HuH-7.5 (cell line): ENCODE results near the gene RUNX3.
"Not testable (repeated sequence)": the region's sequence is repeated elsewhere in the genome, so short reads cannot be mapped to it uniquely, and the experiment has no call there.

ENCODE experiments used
- DNase-seq: peaks from one replicate; pipeline ENCODE4 v3.0.0; 2011; ENCODE audit warnings: low spot score

The RUNX3 gene

DNA sequence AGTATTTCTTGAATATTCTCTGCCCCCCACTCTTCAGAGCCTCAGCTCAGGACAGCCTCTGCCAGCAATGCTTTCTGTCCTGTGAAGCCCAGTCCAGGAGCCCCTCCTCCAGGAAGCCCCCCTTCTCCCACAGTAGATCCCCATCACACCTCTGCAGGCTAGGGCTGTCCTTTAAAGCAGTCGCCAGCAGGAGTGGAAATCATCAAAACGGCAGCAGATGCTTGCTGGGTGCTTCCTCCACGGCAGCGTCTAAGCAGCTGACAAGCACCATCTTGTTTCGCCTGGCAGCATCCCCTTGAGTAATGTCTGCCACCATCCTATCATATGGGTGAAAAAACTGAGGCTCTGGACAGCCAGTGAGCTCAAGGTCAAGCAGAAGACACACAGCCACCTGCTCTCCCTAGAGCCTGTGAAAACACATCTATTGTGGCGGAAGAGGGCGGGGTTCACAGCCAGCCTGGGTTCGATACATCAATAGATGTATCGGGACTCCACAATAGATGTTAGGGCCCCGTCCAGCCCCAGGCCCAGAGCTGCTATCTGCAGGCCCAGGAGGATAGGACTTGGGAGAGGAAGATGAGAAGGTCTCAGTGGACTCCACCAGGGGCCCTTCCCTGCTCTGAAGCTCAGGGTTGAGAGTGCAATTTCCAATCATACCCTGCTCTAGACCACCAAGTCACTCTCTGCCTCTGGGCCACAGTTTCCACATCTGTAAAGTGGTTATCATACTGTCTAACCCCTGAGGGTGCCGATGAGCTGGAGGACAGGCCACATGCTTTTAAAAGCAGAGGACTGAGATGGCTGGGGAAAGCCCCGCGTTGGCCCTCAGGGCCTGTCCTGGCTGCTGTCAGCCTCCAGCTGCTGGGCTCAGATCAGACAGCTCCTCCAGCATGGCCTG, 17.5 kb downstream of the RUNX3 start:
- no peak for DNase-seq

GRCh38 chr1:24911651-24912155, 18.4 kb downstream of the RUNX3 start:
- DNase-seq: no peak

DNA sequence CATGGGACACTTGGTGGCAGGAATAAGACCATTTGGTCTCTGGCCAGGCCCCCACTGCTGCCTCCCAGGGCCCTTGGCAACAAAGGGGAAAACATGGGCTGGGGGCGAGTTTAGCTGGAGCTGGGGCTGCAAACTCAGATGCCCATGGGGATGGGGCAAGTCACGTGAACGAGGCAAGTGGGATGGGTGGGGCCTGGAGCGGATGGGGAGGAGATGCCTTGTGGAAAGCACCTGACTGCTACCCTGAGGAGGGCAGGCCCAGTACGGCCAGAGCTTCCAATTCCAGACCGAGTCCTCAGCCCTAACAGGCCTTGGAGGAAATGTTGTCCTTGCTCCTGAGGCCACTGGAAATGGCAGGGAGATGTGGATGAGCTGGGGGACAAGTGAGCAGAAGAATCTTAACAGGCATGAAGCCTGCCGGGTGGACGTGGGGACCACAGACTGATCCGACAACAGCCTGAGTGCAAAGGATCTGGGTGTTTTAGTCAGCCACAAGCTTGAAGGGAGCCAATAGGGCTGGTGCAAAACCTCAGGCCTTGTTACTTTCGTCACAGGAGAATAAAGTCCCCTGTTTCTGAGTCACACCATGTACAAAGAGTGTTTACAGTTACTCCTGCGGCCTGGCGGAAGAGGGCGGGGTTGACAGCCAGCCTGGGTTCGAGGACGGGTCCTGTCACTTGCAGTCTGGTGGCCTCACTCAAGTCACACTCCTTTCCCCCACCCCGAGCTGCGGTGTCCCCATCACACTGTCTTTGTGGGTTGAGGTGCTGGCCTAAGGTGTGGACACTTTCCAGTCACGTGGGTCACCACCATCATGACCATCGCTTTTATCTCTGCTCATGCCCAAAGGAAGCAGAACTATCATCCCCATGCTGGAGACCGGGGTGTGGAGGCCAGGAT, 19.1 kb downstream of the RUNX3 start:
- no peak for DNase-seq

DNA sequence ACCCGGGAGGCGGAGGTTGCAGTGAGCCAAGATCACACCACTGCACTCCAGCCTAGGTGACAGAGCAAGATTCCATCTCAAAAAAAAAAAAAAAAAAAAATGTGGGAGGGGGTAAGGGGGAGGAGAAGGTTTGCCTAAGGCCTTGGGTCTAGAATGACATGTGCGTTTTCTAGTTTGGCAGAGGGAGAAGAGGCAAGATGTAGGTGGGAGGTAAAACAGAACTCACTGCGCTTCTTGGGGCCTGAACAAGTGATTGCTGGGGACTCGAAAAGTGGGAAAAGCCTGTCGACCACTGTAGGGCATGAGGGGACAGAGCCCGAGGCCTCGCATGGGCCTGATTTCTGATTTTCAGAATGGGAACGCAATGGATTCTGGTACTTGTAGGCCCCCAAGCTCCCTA, 19.9 kb downstream of the RUNX3 start:
- no peak for DNase-seq

DNA sequence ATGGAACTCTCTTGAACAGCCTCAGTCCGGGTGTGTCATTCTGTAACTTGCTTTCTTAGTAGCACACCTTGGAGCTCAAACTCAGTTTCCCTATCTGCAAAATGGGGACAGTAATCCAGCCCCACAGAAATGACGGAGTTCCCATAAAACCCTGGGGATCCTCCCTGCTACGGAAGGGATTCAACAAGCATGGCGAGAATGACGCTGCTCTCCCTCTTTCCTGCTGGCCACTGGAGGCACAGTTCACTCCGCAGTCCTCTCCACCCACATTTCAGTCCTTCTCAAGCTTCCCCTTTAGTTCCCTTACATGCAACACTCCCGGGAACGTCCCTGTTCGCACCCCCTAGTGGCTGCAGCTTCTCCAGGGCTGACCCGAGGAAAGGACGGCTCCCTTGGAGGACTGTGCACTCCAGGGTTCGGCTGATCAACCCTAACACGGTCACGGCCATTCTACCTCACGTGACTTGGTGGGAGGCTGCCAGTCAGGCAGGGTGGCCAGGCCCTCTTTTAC, 20.6 kb downstream of the RUNX3 start:
- DNase-seq: peak; percentile 92

DNA sequence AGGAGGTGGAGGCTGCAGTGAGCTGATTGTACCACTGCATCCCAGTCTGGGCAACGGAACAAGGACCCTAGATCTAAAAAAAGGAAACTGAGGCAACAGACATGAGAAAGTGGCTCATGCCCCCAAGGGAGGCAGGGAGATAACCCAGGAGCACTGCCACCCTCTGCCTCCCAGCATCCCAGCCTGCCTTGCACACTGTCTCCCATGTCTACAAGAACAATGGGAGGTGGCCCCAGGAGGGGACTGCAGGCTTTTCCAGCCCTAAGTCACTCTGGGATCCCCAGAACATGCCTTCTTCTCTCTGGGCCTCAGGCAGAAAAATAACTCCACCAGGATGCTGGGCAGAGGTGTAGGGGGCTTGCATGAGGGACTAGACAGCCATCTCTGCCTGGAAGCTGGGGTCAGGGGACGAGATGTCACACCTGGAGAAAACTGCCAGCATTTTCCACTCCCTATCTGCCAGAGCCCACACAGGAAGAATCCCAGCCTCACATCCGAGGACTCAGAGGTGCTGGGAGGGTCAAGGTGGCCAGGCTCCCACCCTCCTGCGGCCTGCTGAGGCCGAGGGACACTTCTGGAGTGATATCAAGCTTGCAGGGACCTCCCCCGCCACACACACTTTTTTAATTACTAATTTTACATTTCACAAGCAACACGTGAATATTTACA, 21.4 kb downstream of the RUNX3 start:
- no peak for DNase-seq

DNA sequence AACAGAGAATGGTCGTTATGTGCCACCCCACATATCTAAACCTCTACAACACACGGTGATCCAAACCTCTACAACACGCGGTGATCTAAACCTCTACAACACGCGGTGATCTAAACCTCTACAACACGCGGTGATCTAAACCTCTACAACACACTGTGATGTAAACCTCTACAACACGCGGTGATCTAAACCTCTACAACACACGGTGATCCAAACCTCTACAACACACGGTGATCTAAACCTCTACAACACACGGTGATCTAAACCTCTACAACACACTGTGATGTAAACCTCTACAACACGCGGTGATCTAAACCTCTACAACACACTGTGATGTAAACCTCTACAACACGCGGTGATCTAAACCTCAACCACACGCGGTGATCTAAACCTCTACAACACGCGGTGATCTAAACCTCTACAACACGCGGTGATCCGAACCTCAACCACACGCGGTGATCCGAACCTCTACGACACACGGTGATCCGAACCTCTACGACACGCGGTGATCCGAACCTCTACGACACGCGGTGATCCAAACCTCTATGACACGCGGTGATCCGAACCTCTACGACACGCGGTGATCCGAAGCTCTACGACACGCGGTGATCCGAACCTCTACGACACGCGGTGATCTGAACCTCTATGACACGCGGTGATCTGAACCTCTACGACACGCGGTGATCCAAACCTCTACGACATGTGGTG, 22.3 kb downstream of the RUNX3 start:
- not testable (repeated sequence) for DNase-seq

DNA sequence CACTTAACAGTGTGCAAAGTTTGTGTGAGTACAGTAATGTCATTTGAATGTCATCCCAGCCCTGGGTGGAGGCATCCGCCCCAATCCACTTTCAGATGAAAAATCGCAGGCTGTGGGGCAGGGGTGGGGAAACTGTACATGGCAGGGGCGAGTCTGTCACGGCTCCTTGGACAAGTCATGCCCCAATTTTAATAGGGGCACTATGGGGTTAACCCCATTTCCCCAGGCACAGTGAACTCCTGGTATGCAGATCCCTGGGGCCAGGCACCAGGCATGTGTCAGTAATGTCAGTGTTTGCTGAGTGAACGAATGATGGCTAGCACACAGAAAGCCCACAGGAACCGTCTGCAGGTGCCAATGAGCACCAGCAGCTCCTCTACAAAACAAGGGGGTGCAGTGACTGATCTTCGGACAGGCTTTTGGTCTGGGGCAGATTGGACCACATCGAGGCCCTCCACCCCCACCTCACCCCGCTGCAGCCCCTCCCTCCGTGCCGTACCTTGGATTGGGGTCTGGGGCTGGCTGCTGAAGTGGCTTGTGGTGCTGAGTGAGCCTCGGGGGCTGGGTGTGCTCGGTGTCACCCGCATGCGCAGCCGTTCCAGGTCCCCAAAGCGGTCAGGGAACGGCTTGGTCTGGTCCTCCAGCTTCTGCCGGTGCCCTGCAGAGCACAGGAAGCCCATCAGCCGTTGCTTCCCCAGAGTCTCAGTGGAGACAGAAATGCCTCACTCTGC, 23.2 kb downstream of the RUNX3 start:
- DNase-seq: no peak

DNA sequence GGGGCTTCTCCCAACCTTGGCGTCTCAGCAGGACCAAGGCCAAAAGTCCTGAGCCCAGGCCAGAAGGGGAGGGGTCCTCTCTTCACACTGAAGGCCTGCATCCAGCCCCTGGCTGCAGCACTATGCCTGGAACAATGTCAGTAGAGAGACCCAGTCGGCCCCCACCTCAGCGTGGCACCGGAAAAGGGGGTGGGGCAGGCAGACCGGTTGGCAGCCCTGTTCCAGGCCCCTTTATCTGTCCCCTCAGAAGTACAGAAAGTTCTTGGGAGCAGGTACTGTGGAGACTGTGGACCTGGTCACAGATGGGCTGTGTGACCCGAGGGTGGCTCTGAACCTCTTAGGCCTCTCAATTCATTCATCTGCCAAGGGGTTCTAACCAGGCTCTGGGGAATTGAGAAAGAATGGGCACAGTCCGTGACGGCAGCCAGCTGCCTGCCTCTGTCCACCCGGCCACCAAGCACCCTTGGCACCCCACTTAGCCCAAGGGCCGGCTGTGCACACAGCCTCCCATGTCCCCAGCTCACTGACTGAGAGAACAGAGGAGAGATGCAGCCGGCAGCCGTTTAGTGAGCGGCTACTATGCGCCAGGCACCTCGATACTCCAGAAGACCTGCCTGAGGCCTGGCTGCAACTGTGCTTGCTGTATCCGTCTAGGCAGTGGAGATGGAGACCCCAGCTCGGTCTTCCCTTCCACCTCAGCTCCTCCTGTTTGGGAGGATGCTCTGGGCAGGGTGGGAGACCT, 23.9 kb downstream of the RUNX3 start:
- DNase-seq: no peak

DNA sequence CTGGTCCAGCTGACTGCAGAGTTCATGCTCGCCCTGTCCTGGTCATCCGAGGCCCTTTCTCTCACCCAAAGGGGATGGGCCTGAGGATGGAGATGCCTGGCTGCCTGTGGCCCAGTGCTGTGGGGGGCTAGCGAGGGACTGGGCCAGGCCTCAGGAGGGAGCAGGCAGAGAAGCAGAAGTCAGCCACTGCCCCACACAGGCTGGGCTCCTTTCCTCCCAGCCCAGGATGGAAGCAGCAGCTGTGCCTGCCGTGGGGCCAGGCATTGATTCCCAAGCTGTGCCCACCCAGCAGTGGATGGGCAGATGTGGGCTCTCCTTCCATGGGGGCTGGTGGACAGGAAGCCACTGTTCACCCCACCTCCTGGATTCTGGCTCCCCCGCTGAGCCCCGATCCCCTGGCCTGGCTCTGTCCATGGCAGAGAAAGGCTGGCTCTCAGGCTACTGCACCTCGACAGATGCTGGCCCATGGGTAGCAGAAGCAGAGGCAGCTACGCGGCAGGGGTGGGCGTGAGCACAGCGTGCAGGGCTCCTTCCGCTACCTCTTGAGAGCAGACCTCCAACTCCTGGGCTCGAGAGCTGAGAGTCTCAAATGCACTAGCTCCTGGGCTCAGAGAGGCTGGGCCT, 24.6 kb downstream of the RUNX3 start:
- peak; percentile 3 for DNase-seq

DNA sequence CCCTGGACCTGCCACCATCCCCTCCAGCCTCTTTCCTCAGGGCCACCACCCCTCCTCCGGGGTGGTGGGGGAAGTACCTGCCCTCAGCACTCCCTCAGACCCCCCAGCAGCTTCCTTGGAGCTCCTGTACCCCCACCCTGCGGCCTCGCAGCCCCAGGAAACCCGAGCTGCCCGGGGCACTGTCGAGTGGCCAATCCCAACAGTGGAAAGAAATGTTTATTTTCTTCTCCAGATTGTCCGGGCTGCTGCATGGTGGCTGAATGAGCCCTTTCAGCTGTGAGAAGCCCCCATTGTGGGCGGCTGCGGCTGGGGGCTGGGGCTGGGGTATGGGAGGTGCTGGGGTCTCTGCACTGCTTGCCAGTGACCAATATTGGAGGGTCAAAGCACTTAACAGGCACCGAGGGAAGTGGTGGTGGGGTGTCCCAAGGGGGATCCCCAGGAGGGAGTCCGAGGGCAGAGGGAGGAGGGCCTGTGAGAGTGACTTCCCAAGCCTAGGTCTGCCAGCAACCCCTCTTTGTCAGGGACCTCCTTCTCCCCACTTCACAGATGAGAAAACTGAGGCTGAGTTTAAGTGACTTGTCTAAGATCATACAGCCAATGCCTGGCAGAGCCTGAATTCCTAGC, 25.2 kb downstream of the RUNX3 start:
- DNase-seq: no peak

DNA sequence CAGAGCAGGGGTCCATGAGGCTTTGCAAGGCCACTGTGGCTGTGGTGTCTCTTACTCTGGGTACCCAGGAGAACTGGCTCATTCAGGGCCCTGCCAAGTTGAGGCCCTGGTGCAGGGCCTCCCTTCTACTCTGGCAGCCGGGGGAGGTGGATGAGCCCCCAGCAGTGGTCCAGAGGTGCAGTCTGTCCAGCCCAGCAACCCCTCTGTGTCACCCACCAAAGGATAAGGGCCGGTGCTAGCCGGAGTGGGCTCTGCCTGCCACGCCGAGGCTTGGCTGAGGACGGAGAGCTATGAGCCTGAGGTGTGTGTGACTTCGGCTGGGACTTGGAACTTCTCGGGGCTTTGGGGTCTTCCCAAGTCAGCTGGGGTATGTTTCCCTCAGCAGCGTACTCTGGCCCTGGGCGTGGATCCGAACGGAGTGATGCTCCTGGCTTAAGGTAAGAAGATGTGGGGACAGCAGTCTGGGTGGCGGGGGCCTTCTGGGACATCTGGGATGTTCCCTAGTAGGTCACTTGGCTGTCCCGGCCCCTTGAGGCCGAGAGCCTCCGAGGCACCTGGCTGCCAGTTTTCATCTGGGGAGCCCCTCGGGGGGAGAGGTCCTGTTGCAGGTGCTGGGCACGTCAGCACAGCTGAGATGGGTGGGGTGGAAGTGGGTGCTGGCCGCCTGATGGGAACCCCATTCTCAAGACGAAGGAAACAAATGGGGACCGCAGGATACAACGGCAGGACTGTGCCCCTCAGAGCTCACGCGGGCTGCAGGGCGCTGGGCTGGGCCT, 25.9 kb downstream of the RUNX3 start:
- DNase-seq: no peak

DNA sequence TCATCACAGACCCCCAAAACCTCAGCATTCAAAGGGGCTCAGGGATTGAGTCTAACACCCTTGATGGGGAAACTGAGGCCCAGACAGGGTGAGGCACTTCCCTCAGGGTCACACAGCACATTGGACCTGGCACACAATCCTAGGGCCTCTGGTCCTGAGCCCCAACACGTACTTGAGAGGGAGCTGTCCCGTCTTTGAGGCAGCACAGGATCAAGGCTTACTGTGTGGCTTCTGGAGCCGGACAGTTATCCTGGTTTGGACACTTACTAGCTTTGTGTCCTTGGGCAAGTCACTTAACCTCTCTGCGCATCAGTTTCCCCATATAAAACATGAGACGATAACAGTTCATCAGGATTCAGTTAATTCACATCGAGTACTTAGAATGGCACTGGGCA, 26.5 kb downstream of the RUNX3 start:
- no peak for DNase-seq

GRCh38 chr1:24903011-24903461, 27.0 kb downstream of the RUNX3 start:
- no peak for DNase-seq

- DNase-seq: no peak
Observed at GRCh38 chr1:24902471-24902891, 27.6 kb downstream of the RUNX3 start.

GRCh38 chr1:24901791-24902470, 28.1 kb downstream of the RUNX3 start:
- DNase-seq: no peak

GRCh38 chr1:24900985-24901781, 28.9 kb downstream of the RUNX3 start:
- no peak for DNase-seq
